Measurements from ENCODE around the gene KIF16B.

- TF ChIP-seq CTCF (IDR thresholded peaks at IDR 0.05; ENCODE audit: insufficient read depth, low read depth, low read length) (no peak), EZH2 (IDR thresholded peaks at IDR 0.05; ENCODE audit: insufficient read depth, low read length) (no peak)
These were observed 54.5 kb downstream of the KIF16B start for GRCh38 chr20:16518784-16519084.

Measured in astrocyte (in vitro differentiated cells and primary cell).